ENCODE data around the gene SPPL2A. TPM values are rescaled to one million over a fixed set of nuclear protein-coding genes. Genes with fewer than 3 reads are reported as not detected.

The SPPL2A gene
- total RNA-seq, 4 donors from 2014 or later: 97.8 to 576 (median 301) TPM

GRCh38 chr15:50764461-50765194 is 878 bp downstream of the SPPL2A start:
- no peaks in the 10 kb centered on the region for H3K36me3 ChIP-seq
- no peak for DNase-seq (ENCODE audit: low spot score in 2 of 2)
- H3K4me3 ChIP-seq: peak overlapping the region; percentile 68 to 97 (median 93)
- peaks cover 0 to 31% (median 9%) of the 10 kb centered on the region in 4 donors for H3K4me1 ChIP-seq
- peak overlapping the region; percentile 93 to 98 (median 98) for H3K27ac ChIP-seq
- H3K9me3 ChIP-seq: no peaks in the 10 kb centered on the region
- H3K27me3 ChIP-seq: no peaks in the 10 kb centered on the region
- TF ChIP-seq CTCF (IDR thresholded peaks at IDR 0.05) (no peak), POLR2A (IDR thresholded peaks at IDR 0.05) (no peak), EP300 (IDR thresholded peaks at IDR 0.05) (no peak)
- WGBS, 2 donors: 0 to 1% methylated on average over 15 of the region's 15 CpGs

GRCh38 chr15:50758712-50759205 is 6.7 kb downstream of the SPPL2A start:
- H3K27me3 ChIP-seq: no peaks in the 10 kb centered on the region
- H3K27ac ChIP-seq: no peak overlapping the region
- no peaks in the 10 kb centered on the region for H3K9me3 ChIP-seq
- no peaks in the 10 kb centered on the region for H3K36me3 ChIP-seq
- TF ChIP-seq POLR2A (IDR thresholded peaks at IDR 0.05) (no peak), EP300 (IDR thresholded peaks at IDR 0.05) (no peak), CTCF (IDR thresholded peaks at IDR 0.05) (no peak)
- peaks cover 0 to 13% (median 4%) of the 10 kb centered on the region in 4 donors for H3K4me1 ChIP-seq
- no peak for DNase-seq (ENCODE audit: low spot score in 2 of 2)
- H3K4me3 ChIP-seq: no peak overlapping the region
- WGBS, 2 donors: 96 to 98% methylated on average over 4 of the region's 4 CpGs

- no peak for DNase-seq (ENCODE audit: low spot score in 2 of 2)
- no peak overlapping the region for H3K27ac ChIP-seq
- no peak overlapping the region for H3K4me3 ChIP-seq
- TF ChIP-seq POLR2A (IDR thresholded peaks at IDR 0.05) (no peak), CTCF (IDR thresholded peaks at IDR 0.05) (no peak), EP300 (IDR thresholded peaks at IDR 0.05) (no peak)
- peaks cover 0 to 21% (median 1%) of the 10 kb centered on the region in 4 donors for H3K4me1 ChIP-seq
- WGBS, 2 donors: 88 to 94% methylated on average over 1 of the region's 1 CpG
- no peaks in the 10 kb centered on the region for H3K27me3 ChIP-seq
- peaks cover 0 to 10% (median 0%) of the 10 kb centered on the region in 3 donors for H3K36me3 ChIP-seq
- no peaks in the 10 kb centered on the region for H3K9me3 ChIP-seq
Observed at GRCh38 chr15:50753463-50753862, 12.0 kb downstream of the SPPL2A start.

- peaks cover 0 to 21% (median 1%) of the 10 kb centered on the region in 4 donors for H3K4me1 ChIP-seq
- H3K4me3 ChIP-seq: no peak overlapping the region
Observed at GRCh38 chr15:50751394-50751793, 14.1 kb downstream of the SPPL2A start.

More at GRCh38 chr15:50751394-50751793, 14.1 kb downstream of the SPPL2A start:
- TF ChIP-seq EP300 (IDR thresholded peaks at IDR 0.05) (no peak), POLR2A (IDR thresholded peaks at IDR 0.05) (no peak), CTCF (IDR thresholded peaks at IDR 0.05) (no peak)
- WGBS, 2 donors: 87 to 89% methylated on average over 2 of the region's 2 CpGs
- Histone ChIP-seq H3K27me3 (no peaks in the 10 kb centered on the region), H3K27ac (no peak overlapping the region), H3K36me3 (peaks cover 0 to 27% (median 0%) of the 10 kb centered on the region in 3 donors), H3K9me3 (no peaks in the 10 kb centered on the region)
- no peak for DNase-seq (ENCODE audit: low spot score in 2 of 2)

Data from tibial nerve (tissue), 4 donors.